Globus pallidus (tissue), 1 donor: ENCODE measurements around the gene CRYBG1.

Experiments
- DNase-seq: peaks from one replicate; pipeline ENCODE4 v3.0.0-alpha.2; 2015; ENCODE audit warnings: low spot score

Gene CRYBG1

DNA sequence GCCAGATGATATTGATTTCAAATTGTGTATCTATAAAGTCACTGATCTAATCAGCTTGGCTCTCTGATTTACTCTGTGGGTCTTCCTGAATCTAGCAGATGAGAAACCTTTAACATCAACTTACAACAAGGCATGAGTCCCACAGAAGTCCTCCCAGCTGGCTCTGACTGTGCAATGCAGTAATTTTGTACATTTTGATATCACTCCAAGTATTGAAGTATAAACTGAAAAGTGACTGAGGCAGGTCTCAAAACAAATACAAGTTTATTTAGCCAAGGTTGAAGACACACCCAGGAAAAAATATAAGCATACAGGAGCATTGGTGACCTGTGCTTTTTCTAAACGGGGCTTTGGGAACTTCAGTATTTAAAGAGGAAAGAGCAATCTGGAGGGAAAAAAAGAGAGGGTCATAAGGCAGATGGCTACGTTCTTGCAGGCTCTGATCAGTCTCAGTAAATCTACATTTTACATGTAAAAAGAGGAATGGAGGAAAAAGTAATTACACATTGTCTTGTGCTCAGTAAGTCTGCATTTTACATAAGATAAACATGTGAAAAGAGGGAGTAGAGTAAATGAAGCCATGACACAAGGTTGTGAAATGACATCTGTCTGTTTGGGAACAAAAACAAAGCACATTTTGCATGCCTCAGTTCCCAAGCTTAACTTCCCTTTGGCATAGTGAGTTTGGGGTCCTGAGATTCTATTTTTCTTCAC, 59.5 kb downstream of the CRYBG1 start:
- DNase-seq, result no peak

DNA sequence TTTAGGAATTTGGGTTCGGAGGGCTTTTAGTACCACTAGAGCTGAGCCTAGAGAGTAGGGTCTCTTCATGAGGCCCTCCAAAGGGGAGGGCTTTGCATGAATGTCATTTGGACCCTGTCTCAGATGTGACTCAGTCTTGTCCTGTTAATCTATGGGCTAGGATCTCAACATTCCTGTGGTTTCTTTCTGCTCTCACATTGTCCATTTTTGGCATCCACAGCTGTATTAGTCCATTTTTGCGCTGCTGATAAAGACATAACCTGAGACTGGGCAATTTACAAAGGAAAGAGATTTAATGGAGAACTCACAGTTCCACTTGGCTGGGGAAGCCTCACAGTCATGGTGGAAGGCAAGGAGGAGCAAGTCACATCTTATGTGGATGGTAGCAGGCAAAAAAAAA, 61.0 kb downstream of the CRYBG1 start:
- no peak for DNase-seq

DNA sequence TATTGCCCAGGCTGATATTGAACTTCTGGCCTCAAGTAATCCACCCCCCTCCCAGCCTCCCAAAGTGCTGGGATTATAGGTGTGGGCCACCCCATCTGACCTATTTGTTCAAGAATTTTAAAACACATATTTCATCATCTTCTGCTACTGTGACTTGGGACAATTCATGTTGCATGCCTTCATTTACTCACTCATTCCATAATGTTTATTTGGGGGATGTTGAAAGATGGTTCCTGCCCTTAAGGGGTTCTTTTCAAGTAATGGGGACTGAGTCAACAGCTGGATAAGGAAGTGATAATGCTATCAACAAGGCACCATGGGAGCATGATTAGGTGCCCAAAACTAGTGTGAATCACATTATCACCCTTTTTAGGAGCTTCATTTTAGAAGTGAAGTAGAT, 62.0 kb downstream of the CRYBG1 start:
- DNase-seq, result no peak

DNA sequence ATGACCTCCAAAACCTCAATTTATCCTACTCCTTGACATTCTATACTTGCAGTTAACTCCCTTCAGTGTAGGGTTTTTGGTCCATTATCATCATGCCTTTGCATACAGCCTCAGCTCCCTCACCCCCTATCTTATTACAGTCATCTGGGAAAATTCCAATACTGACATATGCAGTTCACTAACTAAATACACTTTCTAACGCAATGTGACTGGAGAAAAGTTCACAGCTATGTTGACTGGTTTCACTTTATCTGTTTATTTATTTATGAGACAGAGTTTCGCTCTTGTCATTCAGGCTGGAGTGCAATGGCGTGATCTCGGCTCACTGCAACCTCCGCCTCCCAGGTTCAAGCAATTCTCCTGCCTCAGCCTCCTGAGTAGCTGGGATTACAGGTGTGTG, 64.9 kb downstream of the CRYBG1 start:
- no peak for DNase-seq

DNA sequence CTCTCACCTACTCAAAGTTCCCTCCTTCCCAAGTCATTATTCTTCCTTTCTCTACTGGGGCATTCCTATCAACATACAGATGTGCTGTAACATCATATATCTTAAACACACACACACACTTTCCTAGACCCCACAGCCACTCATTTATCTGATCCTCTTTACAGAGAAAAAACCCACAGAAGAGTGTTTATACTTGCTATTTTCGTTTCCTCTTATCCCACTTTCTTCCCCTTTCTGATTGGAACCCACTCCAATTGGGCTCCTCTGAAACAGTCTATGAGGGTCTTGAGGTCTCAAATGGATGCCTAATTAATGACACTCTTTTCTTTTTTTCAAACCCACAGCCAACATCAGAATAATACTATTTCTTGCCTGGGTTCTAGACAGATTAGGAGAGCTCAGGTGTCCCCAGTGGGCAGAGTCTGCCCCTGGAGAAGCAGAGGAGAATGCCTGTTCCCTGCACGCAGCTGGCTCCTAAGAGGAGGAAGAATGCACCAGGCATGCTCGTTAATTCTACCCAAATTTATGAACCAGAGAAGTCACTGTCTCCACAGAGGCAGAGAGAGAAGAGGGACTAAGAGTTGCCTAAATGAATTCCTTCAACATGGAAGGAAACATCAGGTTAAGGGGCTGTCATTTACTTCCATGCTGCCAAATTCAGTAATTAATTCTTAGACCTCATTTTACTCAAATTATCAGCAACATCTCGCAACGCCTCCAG, 65.9 kb downstream of the CRYBG1 start:
- DNase-seq, result no peak

DNA sequence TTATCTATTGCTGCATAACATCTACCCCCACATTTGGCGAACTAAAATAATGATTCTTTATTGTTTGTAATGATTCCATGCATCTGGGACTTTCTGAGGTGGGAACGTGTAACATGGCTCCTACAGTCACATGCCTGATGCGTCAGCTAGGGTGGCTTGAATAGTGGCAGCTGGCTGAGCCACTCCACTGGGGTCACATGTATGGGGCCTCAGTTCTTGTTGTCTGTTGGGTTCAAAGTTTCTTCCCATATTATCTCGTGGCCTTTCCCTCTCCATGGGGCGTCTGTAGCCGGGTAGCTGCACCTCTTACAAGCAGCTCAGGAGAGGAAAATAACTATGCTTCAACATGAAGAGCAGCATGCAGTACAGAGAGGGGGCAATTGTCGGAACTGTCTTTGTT, 69.9 kb downstream of the CRYBG1 start:
- DNase-seq, result no peak

DNA sequence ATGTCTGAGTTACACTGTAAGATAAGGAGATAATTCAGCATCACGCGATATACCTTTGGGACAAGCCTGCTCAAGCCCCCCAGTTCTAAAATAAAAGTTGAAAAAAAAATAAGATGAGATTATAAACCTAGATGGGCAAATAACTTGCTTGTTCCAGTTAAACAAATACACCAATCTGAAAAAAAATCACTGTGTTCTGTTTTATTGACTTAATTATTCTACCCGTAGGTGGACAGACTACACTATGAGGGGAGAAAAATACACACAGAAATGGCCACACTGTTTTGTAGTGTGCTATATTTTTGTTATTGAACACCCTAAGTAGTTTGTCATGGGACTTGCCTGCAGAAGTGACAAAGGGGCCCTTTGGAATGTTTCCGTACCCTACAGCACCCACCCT, 70.9 kb downstream of the CRYBG1 start:
- no peak for DNase-seq

DNA sequence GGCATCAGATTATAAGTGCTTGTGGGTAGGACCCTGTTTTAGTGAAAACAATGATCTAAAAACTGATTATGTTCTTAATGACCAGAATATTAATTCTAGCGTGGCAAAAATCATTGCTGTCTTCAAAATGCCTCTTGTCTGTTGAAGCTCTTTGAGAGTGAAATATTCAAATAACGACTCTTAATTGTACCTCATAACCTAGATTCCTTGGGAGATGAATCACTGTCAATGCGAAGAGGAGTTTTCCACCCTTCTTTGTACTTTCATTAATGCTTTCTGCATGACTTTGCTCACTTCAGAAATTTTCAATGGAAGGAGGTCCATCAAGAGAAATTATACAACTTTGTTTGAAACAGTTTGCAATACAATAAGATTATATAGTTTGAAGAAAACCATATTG, 71.5 kb downstream of the CRYBG1 start:
- DNase-seq, result no peak

DNA sequence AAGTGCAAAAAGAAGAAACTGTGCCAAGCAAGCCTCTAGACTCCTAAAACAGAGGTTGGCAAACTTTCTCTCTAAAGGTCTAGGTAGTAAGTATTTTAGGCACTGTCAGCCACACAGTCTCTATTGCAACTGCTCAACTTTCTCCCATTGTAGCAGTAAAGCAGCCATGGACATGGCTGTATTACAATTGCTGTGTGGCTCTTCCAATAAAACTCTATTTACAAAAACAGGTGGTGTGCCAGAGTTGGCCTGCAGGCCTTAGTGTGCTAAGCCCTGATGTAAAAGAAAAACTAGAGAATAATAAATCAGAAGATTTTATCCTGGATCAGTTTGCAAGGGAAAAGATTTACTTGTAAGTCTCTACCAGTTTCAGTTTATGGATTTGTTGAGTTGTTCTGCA, 74.0 kb downstream of the CRYBG1 start:
- no peak for DNase-seq

DNA sequence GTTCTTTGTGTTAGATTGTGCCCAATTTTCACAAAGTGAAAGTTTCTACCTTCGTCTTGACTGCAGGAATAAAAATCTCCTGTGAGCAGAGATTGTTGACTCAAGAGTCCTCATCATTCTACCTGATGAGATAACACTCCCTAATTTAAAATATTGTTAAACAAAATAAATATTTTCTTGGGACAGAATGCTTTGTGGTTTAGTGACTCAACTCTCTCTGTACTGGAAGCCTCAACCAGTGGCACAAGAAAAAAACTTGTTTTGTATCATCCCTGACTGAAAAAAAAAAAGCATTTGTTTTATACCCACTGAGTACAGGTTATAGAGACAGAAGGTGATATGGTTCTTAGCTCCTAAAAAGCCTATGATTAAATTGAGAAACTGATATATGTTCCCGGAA, 78.9 kb downstream of the CRYBG1 start:
- DNase-seq, result no peak

DNA sequence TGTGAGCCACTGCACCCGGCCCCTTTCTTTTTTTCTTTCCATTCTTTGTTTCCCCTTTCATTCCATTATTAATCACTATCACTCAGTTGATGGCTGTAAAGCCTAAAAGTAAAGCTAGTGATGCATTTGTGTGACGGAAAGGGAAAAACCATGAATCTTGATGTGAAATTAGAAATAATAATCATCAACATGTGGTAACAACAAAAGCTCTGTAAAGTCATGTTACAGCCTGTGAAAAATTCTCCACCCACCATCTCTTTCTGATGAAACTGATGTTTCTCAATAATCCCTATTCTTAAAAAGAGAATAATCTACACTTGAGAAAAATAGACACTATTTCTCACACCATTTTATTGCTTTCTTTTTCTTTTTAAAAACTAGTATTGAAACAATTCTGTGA, 80.0 kb downstream of the CRYBG1 start:
- DNase-seq, result no peak

DNA sequence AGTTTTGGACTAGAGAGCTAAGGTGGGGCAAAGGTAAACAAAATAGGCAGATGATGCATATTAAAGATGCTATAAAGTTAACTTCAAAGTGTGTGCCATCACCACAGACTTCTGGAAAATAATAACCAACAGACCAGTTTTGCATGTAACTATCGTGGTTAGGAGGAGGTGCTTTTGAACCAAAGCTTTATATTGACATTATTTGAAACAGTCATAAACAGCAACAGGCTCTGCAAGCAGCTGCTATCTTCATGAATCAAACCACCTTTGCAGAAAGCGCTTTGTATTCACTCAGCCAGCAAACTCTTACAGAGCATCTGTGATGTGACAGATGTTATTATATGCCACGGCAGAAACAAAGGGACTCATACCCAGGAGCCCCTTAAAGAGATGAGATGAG, 81.9 kb downstream of the CRYBG1 start:
- DNase-seq, result no peak

DNA sequence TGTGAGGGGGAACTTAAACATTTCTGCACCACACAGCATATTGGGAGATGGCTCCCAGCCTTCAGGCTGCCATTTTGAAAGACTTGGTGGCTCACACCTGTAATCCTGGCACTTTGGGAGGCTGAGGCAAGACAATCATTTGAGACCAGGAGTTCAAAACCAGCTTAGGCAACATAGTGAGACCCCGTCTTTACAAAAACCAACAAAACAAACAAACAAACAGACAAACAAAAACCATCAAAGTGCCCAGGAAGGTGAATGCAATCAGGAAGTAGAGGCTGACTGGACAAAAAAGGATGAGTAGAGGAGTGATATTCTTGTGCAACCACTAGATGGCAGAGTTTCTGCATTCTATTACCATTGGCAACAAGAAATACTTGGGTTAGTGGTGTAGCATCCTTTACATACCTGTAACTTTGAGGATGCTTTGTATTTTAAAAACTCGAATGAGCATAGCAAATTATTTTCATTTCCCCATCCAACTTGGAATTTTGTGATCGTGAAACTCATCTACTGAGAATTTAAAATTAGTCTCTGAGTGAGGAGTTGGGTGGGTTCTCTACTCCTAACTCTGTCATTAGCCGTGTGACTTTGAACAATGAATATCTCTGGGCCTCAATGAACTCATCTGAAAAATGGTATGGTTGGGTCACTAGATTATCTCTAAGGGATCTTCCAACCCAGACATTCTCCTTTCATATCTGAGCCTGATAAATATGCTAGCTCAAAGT, 84.4 kb downstream of the CRYBG1 start:
- peak; percentile 56 for DNase-seq

DNA sequence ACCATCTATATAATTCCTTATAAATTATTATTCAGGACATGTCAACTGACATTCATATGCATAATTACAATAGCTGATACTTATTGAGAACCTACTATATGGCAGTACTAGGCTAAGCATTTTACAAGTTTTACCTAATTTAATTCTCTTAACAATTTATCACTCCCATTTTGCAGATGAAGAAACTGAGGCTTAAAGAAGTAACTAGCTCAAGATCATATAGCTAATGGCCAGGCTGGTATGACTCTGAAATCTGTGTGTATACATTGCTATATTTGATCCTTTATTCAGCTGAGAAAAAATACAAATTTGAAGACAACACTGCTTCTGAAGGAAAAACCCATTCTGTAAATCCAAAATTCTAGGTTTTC, 85.0 kb downstream of the CRYBG1 start:
- no peak for DNase-seq

DNA sequence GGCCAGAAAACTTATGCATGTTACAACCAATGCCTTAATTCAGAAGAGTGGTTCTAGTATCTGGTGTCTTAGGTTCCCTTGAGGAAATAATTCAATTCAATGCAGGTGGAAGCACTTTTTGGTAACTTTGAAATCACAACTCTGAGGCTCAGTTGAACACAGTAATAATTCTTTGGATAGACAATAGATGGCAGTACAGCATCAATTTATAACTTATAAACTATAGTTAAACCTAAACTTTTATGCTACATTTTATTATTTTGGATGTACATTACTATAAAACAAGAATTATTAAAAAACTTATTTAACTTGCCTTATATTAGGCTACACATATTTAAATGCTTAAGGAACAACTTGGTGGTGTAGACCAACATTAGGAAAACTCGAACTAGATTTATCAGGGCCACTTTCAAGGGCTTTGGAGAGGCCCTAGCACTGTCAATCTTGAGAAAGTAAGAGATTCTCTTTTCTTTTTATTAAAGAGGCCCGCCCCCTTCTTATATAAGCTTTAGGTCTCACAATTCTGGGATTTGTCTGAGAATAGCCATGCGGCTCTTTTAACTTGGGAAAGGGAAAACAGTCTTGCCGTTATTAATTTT, 85.9 kb downstream of the CRYBG1 start:
- no peak for DNase-seq

DNA sequence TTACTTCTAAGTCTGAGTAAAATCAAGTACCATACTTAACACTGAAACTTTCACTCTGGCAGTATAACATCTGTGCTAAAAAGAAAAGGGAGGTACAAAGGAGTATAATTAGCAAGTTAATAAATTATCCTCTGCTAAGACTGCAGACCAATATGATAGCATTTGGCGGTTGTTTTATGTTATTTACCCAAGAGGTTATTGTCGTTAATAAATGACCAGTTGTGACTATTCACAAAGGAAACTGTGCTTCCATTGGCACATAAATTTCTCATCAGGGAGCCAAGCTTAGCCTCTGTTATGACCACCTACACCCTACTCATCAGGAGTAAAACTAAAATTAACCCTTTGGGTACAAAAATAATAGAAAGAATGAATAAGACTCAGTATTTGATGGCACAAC, 86.5 kb downstream of the CRYBG1 start:
- no peak for DNase-seq

DNA sequence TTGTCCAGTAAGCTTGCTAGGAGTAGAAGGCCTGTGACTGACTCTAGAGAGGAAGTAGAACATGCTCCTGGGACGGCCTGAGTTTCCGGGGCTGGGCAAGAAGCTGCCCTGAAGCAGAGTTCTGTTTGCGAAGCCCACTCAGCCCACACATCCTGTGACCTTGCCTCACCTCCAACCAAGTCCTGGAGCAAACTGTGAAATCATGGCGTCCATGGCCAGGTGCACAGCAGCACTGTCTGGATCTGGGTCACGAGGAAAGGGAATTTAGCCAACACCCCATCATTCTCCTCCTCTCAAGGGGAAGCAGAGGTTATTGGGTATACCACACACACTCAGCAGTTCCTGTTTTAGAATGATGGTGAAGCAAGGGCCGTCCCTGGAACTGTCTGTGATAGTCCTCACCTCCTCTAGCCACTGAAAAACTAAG, 87.5 kb downstream of the CRYBG1 start:
- DNase-seq, result peak; percentile 39

DNA sequence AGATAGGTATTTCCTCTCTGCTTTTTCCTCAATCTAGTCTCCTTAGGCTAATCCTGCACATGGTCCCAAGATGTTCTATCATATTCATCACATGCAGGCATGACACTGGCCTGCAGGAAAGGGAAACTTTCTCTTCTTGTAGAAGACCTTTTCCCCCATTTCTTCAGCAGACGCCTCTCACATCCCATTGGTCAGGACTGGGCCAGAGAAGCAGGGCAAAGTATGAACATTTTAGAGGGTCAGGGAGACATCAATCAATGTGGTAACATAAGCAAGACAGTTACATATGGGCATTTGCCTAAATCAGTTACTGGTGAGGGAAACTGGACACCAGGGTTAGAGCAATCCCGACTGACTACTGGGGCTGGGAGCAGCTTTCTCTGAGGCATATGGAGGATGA, 90.1 kb downstream of the CRYBG1 start:
- no peak for DNase-seq

DNA sequence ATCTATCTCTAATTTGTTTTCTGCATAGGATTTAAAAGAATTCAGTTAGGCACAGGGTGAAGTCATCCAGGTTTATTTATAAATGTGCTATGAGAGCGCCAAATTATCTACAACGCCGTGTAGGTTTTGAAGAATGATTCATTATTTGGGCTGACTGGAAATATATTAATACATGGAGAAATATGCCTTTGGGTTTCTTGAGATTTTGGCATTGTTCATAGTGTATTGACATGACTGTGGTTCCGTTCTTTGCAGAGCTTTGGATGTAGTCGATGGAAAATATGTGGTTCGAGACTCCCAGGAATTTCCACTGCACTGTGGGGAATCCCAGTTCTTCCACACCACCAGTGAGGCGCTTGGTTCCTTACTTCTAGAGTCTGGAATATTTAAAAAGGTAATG, 90.9 kb downstream of the CRYBG1 start:
- DNase-seq, result no peak

DNA sequence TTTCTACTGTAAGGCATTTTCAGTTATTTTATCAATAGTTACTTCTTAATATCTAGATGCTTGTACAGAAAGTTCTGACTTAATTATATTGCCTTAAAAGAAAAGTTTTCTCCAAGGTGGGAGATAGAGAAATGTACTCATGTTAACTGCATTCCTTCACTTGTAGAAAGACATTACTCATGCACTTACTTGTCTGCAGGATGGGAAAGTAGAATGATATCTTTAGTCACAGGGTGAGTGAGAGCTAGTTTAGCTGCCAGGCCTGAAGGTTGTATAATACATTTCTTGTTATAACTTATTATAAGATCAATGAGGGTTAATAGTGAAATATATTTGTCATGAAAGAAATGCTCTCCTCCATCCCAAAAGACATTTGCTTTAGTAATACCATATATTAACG, 92.1 kb downstream of the CRYBG1 start:
- DNase-seq, result no peak

DNA sequence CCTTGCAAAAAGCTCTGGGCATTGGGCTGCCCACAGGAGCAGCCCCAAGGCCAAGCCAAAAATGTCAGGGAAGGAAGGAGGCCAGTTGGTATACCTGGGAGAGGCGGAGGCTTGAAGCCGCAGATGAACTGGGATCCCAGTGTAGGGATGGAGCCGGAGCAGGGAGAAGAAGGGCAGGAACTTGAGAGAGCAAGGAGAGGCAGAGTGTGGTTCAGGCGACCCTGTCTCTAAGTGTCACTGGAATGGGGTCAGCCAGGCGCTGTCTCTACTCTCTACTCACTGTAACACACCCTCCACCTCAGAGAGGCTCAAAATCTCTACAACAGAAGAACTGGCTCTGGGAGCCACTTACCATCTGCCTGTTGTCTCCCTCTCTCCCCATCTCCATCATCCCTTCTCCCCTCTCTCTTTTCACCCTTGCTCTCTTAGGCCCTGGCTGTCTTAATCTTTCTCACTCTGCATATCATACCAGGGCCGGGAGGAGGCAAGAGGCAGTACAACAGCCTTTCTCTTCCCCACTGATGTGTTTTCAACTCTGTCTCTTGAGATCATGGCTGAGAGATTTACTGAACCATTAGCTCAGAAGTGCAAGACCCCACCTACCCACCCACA, 93.3 kb downstream of the CRYBG1 start:
- no peak for DNase-seq

DNA sequence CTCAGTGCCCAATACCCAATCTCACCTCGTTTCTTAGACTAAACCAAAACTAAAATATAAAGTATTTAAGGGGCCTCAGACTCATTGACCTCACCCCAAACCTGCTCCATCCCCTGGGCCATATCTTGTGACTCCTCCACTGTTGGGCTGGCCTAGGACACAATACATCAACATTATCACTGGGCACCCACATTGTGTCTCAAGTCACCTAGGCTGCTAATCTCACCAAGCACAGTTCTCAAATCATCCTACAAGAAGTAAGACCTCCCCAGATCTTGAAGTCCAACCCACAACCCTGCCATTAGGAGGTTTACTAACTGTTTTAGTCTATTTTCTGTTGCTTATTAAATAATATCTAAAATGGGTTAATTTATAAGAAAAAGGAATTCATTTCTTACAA, 96.2 kb downstream of the CRYBG1 start:
- DNase-seq, result no peak
